Measurements from ENCODE around the gene TSSK2.

Gene TSSK2

GRCh38 chr22:19106886-19107729 is 24.0 kb upstream of the TSSK2 start:
- no peak for DNase-seq (ENCODE audit: low read depth, low spot score)

GRCh38 chr22:19107730-19108074 is 23.4 kb upstream of the TSSK2 start:
- DNase-seq (ENCODE audit: low read depth, low spot score): no peak

GRCh38 chr22:19108807-19109197 is 22.3 kb upstream of the TSSK2 start:
- DNase-seq (ENCODE audit: low read depth, low spot score): no peak

- no peak for DNase-seq (ENCODE audit: low read depth, low spot score)
These were observed 21.7 kb upstream of the TSSK2 start for GRCh38 chr22:19109198-19110063.

- no peak for DNase-seq (ENCODE audit: low read depth, low spot score)
These were observed 21.0 kb upstream of the TSSK2 start for GRCh38 chr22:19110064-19110458.

- DNase-seq (ENCODE audit: low read depth, low spot score): no peak
These were observed 20.5 kb upstream of the TSSK2 start for GRCh38 chr22:19110646-19111045.

- DNase-seq (ENCODE audit: low read depth, low spot score): no peak
These were observed 20.0 kb upstream of the TSSK2 start for GRCh38 chr22:19111140-19111539.

- no peak for DNase-seq (ENCODE audit: low read depth, low spot score)
These were observed 19.5 kb upstream of the TSSK2 start for GRCh38 chr22:19111584-19111983.

- DNase-seq (ENCODE audit: low read depth, low spot score): no peak
These were observed 17.7 kb upstream of the TSSK2 start for GRCh38 chr22:19113429-19113828.

- no peak for DNase-seq (ENCODE audit: low read depth, low spot score)
These were observed 16.0 kb upstream of the TSSK2 start for GRCh38 chr22:19114984-19115552.

GRCh38 chr22:19115628-19116027 is 15.5 kb upstream of the TSSK2 start:
- no peak for DNase-seq (ENCODE audit: low read depth, low spot score)

GRCh38 chr22:19117111-19117512 is 14.0 kb upstream of the TSSK2 start:
- DNase-seq (ENCODE audit: low read depth, low spot score): no peak

- DNase-seq (ENCODE audit: low read depth, low spot score): no peak
These were observed 12.7 kb upstream of the TSSK2 start for GRCh38 chr22:19118329-19118880.

GRCh38 chr22:19119949-19120348 is 11.2 kb upstream of the TSSK2 start:
- DNase-seq (ENCODE audit: low read depth, low spot score): no peak

- peak; percentile 77 for DNase-seq (ENCODE audit: low read depth, low spot score)
These were observed 10.1 kb upstream of the TSSK2 start for GRCh38 chr22:19120829-19121630.

- peak; percentile 67 for DNase-seq (ENCODE audit: low read depth, low spot score)
These were observed 9.4 kb upstream of the TSSK2 start for GRCh38 chr22:19121631-19122142.

- DNase-seq (ENCODE audit: low read depth, low spot score): peak; percentile 99
These were observed 8.9 kb upstream of the TSSK2 start, which contains the start of gene DGCR2 for GRCh38 chr22:19122143-19122751. Gene DGCR2 (minus strand): TSS chr22:19122412. CDS start chr22:19122206, 206 bp downstream.

GRCh38 chr22:19122752-19123492 is 8.2 kb upstream of the TSSK2 start:
- peak; percentile 45 for DNase-seq (ENCODE audit: low read depth, low spot score)

- DNase-seq (ENCODE audit: low read depth, low spot score): no peak
These were observed 7.2 kb upstream of the TSSK2 start for GRCh38 chr22:19123936-19124335.

GRCh38 chr22:19124377-19124776 is 6.7 kb upstream of the TSSK2 start:
- no peak for DNase-seq (ENCODE audit: low read depth, low spot score)

All from astrocyte of the hippocampus (primary cell).